NT2/D1 (cell line): ENCODE results near the gene FOS.
A peak's percentile ranks its signal among the peaks of the same experiment; 100 is the strongest.

Experiments
- DNase-seq: peaks from one replicate; pipeline ENCODE4 v3.0.0-alpha.2; 2011; ENCODE audit warnings: low read depth, low spot score
- H3K27me3 ChIP-seq: 2 replicates; pipeline ENCODE4 v1.6.0; 2011; ENCODE audit warnings: mild to moderate bottlenecking; ENCODE audit not compliant: insufficient read length, insufficient read depth
- H3K36me3 ChIP-seq: 2 replicates; pipeline ENCODE4 v1.6.1; 2011; ENCODE audit warnings: mild to moderate bottlenecking, low read length, mixed read lengths; ENCODE audit not compliant: insufficient read depth, insufficient read length
- H3K4me1 ChIP-seq: 2 replicates; pipeline ENCODE4 v1.5.1; 2011; ENCODE audit not compliant: insufficient read depth, insufficient read length
- H3K4me3 ChIP-seq: 2 replicates; pipeline ENCODE4 v1.5.1; 2011; ENCODE audit warnings: low read depth; ENCODE audit not compliant: insufficient read length
- H3K9ac ChIP-seq: 2 replicates; pipeline ENCODE4 v1.6.0; 2011; ENCODE audit warnings: low read depth; ENCODE audit not compliant: insufficient read length
- H3K9me3 ChIP-seq: 2 replicates; pipeline ENCODE4 v1.5.1; 2011; ENCODE audit warnings: mild to moderate bottlenecking, low read length; ENCODE audit not compliant: insufficient read depth
- SUZ12 ChIP-seq: IDR thresholded peaks from 2 replicates; pipeline ENCODE4 v1.6.1; 2011; ENCODE audit not compliant: insufficient read length, insufficient read depth; ENCODE audit errors: extremely low read depth
- YY1 ChIP-seq: IDR thresholded peaks from 2 replicates; pipeline ENCODE4 v1.6.1; 2011; ENCODE audit not compliant: insufficient read length, insufficient read depth
- ZNF274 ChIP-seq: IDR thresholded peaks from 2 replicates; pipeline ENCODE4 v1.6.1; 2011; ENCODE audit warnings: mild to moderate bottlenecking, low read depth, low read length

FOS gene

GRCh38 chr14:75283833-75284563, 5.4 kb downstream of the FOS start:
- no peak for TF ChIP-seq YY1
- TF ChIP-seq SUZ12: no peak
- no peak for TF ChIP-seq ZNF274
- Histone ChIP-seq H3K9ac (no peak overlapping the region), H3K4me3 (no peak overlapping the region), H3K4me1 (peaks cover 7% of the 10 kb centered on the region), H3K36me3 (peaks cover 16% of the 10 kb centered on the region), H3K9me3 (no peaks in the 10 kb centered on the region), H3K27me3 (no peaks in the 10 kb centered on the region)
- no peak for DNase-seq

- TF ChIP-seq ZNF274 (no peak), YY1 (no peak), SUZ12 (no peak)
- Histone ChIP-seq H3K4me3 (no peak overlapping the region), H3K27me3 (no peaks in the 10 kb centered on the region), H3K4me1 (peaks cover 7% of the 10 kb centered on the region), H3K9me3 (no peaks in the 10 kb centered on the region), H3K36me3 (peaks cover 16% of the 10 kb centered on the region), H3K9ac (no peak overlapping the region)
- no peak for DNase-seq
Measured at GRCh38 chr14:75285331-75285730, 6.7 kb downstream of the FOS start.

- H3K4me1 ChIP-seq: no peaks in the 10 kb centered on the region
- no peaks in the 10 kb centered on the region for H3K9me3 ChIP-seq
- H3K9ac ChIP-seq: no peak overlapping the region
- no peak for TF ChIP-seq ZNF274
- no peak for TF ChIP-seq YY1
- no peak for TF ChIP-seq SUZ12
- H3K4me3 ChIP-seq: no peak overlapping the region
- no peaks in the 10 kb centered on the region for H3K27me3 ChIP-seq
- DNase-seq: no peak
- H3K36me3 ChIP-seq: peaks cover 6% of the 10 kb centered on the region
Measured at GRCh38 chr14:75286313-75286712, 7.7 kb downstream of the FOS start.

- TF ChIP-seq SUZ12: no peak
- no peak for TF ChIP-seq YY1
- no peak for TF ChIP-seq ZNF274
- Histone ChIP-seq H3K9me3 (no peaks in the 10 kb centered on the region), H3K36me3 (no peaks in the 10 kb centered on the region), H3K4me1 (no peaks in the 10 kb centered on the region), H3K27me3 (no peaks in the 10 kb centered on the region), H3K4me3 (no peak overlapping the region), H3K9ac (no peak overlapping the region)
- no peak for DNase-seq
Measured at GRCh38 chr14:75289840-75290388, 11.3 kb downstream of the FOS start.

- no peaks in the 10 kb centered on the region for H3K27me3 ChIP-seq
- H3K9ac ChIP-seq: no peak overlapping the region
- no peaks in the 10 kb centered on the region for H3K9me3 ChIP-seq
- no peaks in the 10 kb centered on the region for H3K4me1 ChIP-seq
- no peak for TF ChIP-seq YY1
- no peak for TF ChIP-seq SUZ12
- no peak for TF ChIP-seq ZNF274
- no peaks in the 10 kb centered on the region for H3K36me3 ChIP-seq
- no peak overlapping the region for H3K4me3 ChIP-seq
- no peak for DNase-seq
Measured at GRCh38 chr14:75290851-75291250, 12.2 kb downstream of the FOS start.

- no peak overlapping the region for H3K4me3 ChIP-seq
- no peaks in the 10 kb centered on the region for H3K36me3 ChIP-seq
- no peaks in the 10 kb centered on the region for H3K9me3 ChIP-seq
- DNase-seq: no peak
- H3K9ac ChIP-seq: no peak overlapping the region
- H3K27me3 ChIP-seq: no peaks in the 10 kb centered on the region
- H3K4me1 ChIP-seq: no peaks in the 10 kb centered on the region
- no peak for TF ChIP-seq YY1
- TF ChIP-seq SUZ12: no peak
- TF ChIP-seq ZNF274: no peak
Measured at GRCh38 chr14:75291331-75291730, 12.7 kb downstream of the FOS start.

GRCh38 chr14:75292101-75292563, 13.5 kb downstream of the FOS start:
- H3K4me3 ChIP-seq: no peak overlapping the region
- H3K27me3 ChIP-seq: no peaks in the 10 kb centered on the region
- DNase-seq: no peak
- H3K4me1 ChIP-seq: no peaks in the 10 kb centered on the region
- H3K36me3 ChIP-seq: no peaks in the 10 kb centered on the region
- H3K9ac ChIP-seq: no peak overlapping the region
- H3K9me3 ChIP-seq: no peaks in the 10 kb centered on the region
- TF ChIP-seq YY1: no peak
- TF ChIP-seq SUZ12: no peak
- no peak for TF ChIP-seq ZNF274

GRCh38 chr14:75292886-75293285, 14.3 kb downstream of the FOS start:
- DNase-seq: no peak
- peak overlapping the region; percentile 66 for H3K9ac ChIP-seq
- H3K4me3 ChIP-seq: no peak overlapping the region
- H3K36me3 ChIP-seq: no peaks in the 10 kb centered on the region
- no peaks in the 10 kb centered on the region for H3K4me1 ChIP-seq
- no peaks in the 10 kb centered on the region for H3K9me3 ChIP-seq
- TF ChIP-seq YY1 (no peak), SUZ12 (no peak), ZNF274 (no peak)
- H3K27me3 ChIP-seq: no peaks in the 10 kb centered on the region
